HCT116 (cell line): ENCODE data around the gene COA7. TPM values are rescaled to one million over a fixed set of nuclear protein-coding genes. Genes with fewer than 3 reads are reported as not detected.

Experiments used
- ATAC-seq: fragments of 200-7000 bp; cut with Tn5 transposase; 2 replicates; pipeline ENCODE4 v1.9.1; 2020; ENCODE audit warnings: mild to moderate bottlenecking, moderate library complexity
- BruUV-seq: library from RNA; stranded (reverse); fragments of 400-500 nt; replicated peaks from 2 replicates; lab custom pipeline; 2021; lab: Mats Ljungman, UMichigan
- CTCF ChIA-PET: fragments of 300-600 bp; sonication (Branson Sonifier 250); formaldehyde crosslinking; loops from one replicate; lab custom pipeline; 2021; ENCODE audit warnings: antibody characterized with exemption; lab: Charles Lee
- POLR2A ChIA-PET: fragments of 300-600, 350-600 bp; sonication (Branson Sonifier 250); formaldehyde crosslinking; loops from one replicate; lab custom pipeline; 2021; ENCODE audit warnings: antibody characterized with exemption; lab: Charles Lee
- RAD21 ChIA-PET, 2 experiments: fragments of 300-600 bp; sonication (Branson Sonifier 250); formaldehyde crosslinking; loops; one replicate each; lab custom pipeline; 2023; ENCODE audit warnings: low total read pairs in 2 of 2; ENCODE audit not compliant: uncharacterized antibody in 2 of 2, unreplicated experiment in 2 of 2, low non-redundant PET in 1 of 2; lab: Charles Lee
- DNase-seq: peaks from one replicate; pipeline ENCODE4 v3.0.0-alpha.2; 2010; ENCODE audit warnings: low read depth, low spot score
- H2AFZ ChIP-seq: fragments of 200-600 bp; shearing (Covaris generic), sonication (generic); 2 replicates; pipeline ENCODE4 v1.6.1; 2017; ENCODE audit warnings: low read depth, mixed run types, mixed read lengths, antibody characterized with exemption, low read length; ENCODE audit not compliant: poor library complexity, severe bottlenecking
- H3K27ac ChIP-seq: 2 replicates; pipeline ENCODE4 v1.5.1; 2012; ENCODE audit warnings: low read depth, low read length
- H3K27me3 ChIP-seq: fragments of 200-600 bp; sonication (generic); 2 replicates; pipeline ENCODE4 v1.6.1; 2016; ENCODE audit warnings: mixed run types, low read length, mixed read lengths; ENCODE audit not compliant: insufficient read depth
- H3K36me3 ChIP-seq, 2 experiments: fragments of 200-500 bp in 1 of 2; fragments of 200-600 bp in 1 of 2; sonication (Bioruptor generic) in 1 of 2; sonication (generic) in 1 of 2; 2 replicates each; pipeline versions ENCODE4 v1.5.1 to v1.6.1; 2014 to 2016; ENCODE audit warnings: low read length in 2 of 2, inconsistent platforms in 1 of 2, mixed read lengths in 1 of 2, mixed run types in 1 of 2; ENCODE audit not compliant: insufficient read depth in 2 of 2, control insufficient read depth in 1 of 2
- H3K4me1 ChIP-seq, 2 experiments: fragments of 200-600 bp in 1 of 2; sonication (generic) in 1 of 2; 2 replicates each; pipeline versions ENCODE4 v1.5.1 to v1.6.1; 2012 to 2017; ENCODE audit warnings: low read length in 2 of 2, inconsistent platforms in 1 of 2, mild to moderate bottlenecking in 1 of 2, mixed read lengths in 1 of 2, mixed run types in 1 of 2, moderate library complexity in 1 of 2; ENCODE audit not compliant: insufficient read depth in 2 of 2, control insufficient read depth in 1 of 2
- H3K4me2 ChIP-seq: fragments of 200-600 bp; sonication (generic); 2 replicates; pipeline ENCODE4 v1.6.1; 2017; ENCODE audit warnings: mixed run types, low read length, mixed read lengths
- H3K4me3 ChIP-seq, 2 experiments: fragments of 200-600 bp in 1 of 2; sonication (generic) in 1 of 2; replicated peaks in 1 of 2; 2 replicates each; pipeline ENCODE4 v1.5.1; 2011 to 2016; ENCODE audit warnings: low read length in 2 of 2, control low read depth in 1 of 2, low read depth in 1 of 2, mild to moderate bottlenecking in 1 of 2, mixed read lengths in 1 of 2, mixed run types in 1 of 2
- H3K79me2 ChIP-seq: fragments of 200-600 bp; sonication (generic); 2 replicates; pipeline ENCODE4 v1.6.1; 2017; ENCODE audit warnings: mild to moderate bottlenecking, mixed run types, low read length, moderate library complexity, mixed read lengths; ENCODE audit not compliant: insufficient read depth
- H3K9ac ChIP-seq: fragments of 200-600 bp; sonication (generic); 2 replicates; pipeline ENCODE4 v1.6.1; 2016; ENCODE audit warnings: low read length, mixed read lengths
- H3K9me2 ChIP-seq: fragments of 200-600 bp; sonication (generic), shearing (Covaris generic); 2 replicates; pipeline ENCODE4 v1.6.1; 2017; ENCODE audit warnings: mixed run types, mild to moderate bottlenecking, moderate library complexity; ENCODE audit not compliant: insufficient read depth
- H3K9me3 ChIP-seq, 2 experiments: fragments of 200-500 bp in 1 of 2; fragments of 200-600 bp in 1 of 2; sonication (Bioruptor generic) in 1 of 2; sonication (generic) in 1 of 2; 2 replicates each; pipeline ENCODE4 v1.6.1; 2014 to 2017; ENCODE audit warnings: low read length in 2 of 2, mixed read lengths in 2 of 2, inconsistent platforms in 1 of 2, low read depth in 1 of 2, mild to moderate bottlenecking in 1 of 2, mixed run types in 1 of 2, moderate library complexity in 1 of 2; ENCODE audit not compliant: control insufficient read depth in 1 of 2, insufficient read depth in 1 of 2
- H4K20me1 ChIP-seq: fragments of 200-600 bp; sonication (generic), shearing (Covaris generic); 2 replicates; pipeline ENCODE4 v1.6.1; 2017; ENCODE audit warnings: mixed run types, mild to moderate bottlenecking, moderate library complexity; ENCODE audit not compliant: insufficient read depth
- CBX3 ChIP-seq: IDR thresholded peaks from 2 replicates; pipeline ENCODE4 v1.6.1; 2012; ENCODE audit warnings: low read depth
- EGR1 ChIP-seq: IDR thresholded peaks from 2 replicates; pipeline ENCODE4 v1.6.1; 2012; ENCODE audit warnings: low read depth
- EZH2 ChIP-seq: fragments of 200-600 bp; sonication (generic); IDR thresholded peaks from 2 replicates; pipeline ENCODE4 v1.6.1; 2017; ENCODE audit warnings: antibody characterized with exemption, mixed run types
- FOSL1 ChIP-seq: IDR thresholded peaks from 2 replicates; pipeline ENCODE4 v1.6.1; 2012; ENCODE audit warnings: low read depth
- JUND ChIP-seq: IDR thresholded peaks from 2 replicates; pipeline ENCODE4 v1.6.1; 2012
- MAX ChIP-seq: IDR thresholded peaks from 2 replicates; pipeline ENCODE4 v1.6.1; 2012
- POLR2A ChIP-seq: IDR thresholded peaks from 2 replicates; pipeline ENCODE4 v1.7.0; 2011; ENCODE audit warnings: borderline replicate concordance; ENCODE audit not compliant: insufficient read depth, insufficient read length; ENCODE audit errors: extremely low read depth
- POLR2AphosphoS5 ChIP-seq: IDR thresholded peaks from 2 replicates; pipeline ENCODE4 v1.6.1; 2011; ENCODE audit warnings: mild to moderate bottlenecking, low read depth, low read length, moderate library complexity
- RAD21 ChIP-seq: IDR thresholded peaks from 2 replicates; pipeline ENCODE4 v1.6.1; 2012; ENCODE audit warnings: low read depth, mild to moderate bottlenecking
- SP1 ChIP-seq: IDR thresholded peaks from 2 replicates; pipeline ENCODE4 v1.6.1; 2012; ENCODE audit warnings: low read depth
- SRF ChIP-seq: IDR thresholded peaks from 2 replicates; pipeline ENCODE4 v1.6.1; 2012; ENCODE audit warnings: low read depth
- YY1 ChIP-seq: IDR thresholded peaks from 2 replicates; pipeline ENCODE4 v1.6.1; 2011; ENCODE audit warnings: low read length, low read depth, moderate library complexity, mild to moderate bottlenecking; ENCODE audit not compliant: insufficient replicate concordance; ENCODE audit errors: extremely low read depth
- ZBTB33 ChIP-seq: IDR thresholded peaks from 2 replicates; pipeline ENCODE4 v1.6.1; 2011; ENCODE audit warnings: mild to moderate bottlenecking, low read length, moderate library complexity; ENCODE audit not compliant: insufficient replicate concordance; ENCODE audit errors: extremely low read depth
- ZFX ChIP-seq: fragments of 450-650 bp; IDR thresholded peaks from 2 replicates; pipeline ENCODE4 v1.6.1; 2017
- ZNF274 ChIP-seq: fragments of 200-500 bp; sonication (Bioruptor generic); IDR thresholded peaks from 2 replicates; pipeline ENCODE4 v1.6.1; 2014; ENCODE audit warnings: mild to moderate bottlenecking, low read depth, low read length, inconsistent platforms
- intact Hi-C: fragments of 100-400 bp; cut with micrococcal nuclease; formaldehyde crosslinking; loops from 2 replicates; pipeline ENCODE4 v1.10.0; 2022
- total RNA-seq: library from RNA; stranded (reverse); gene quantifications from one replicate; pipeline ENCODE4 v1.2.1, GENCODE V29; 2021; ENCODE audit not compliant: unreplicated experiment
- TF ChIP-seq, protein P1 (sequence below): IDR thresholded peaks from 2 replicates; pipeline ENCODE4 v1.6.1; 2012
- TF ChIP-seq, protein P2 (sequence below): IDR thresholded peaks from 2 replicates; pipeline ENCODE4 v1.6.1; 2012; ENCODE audit warnings: low read depth
- TF ChIP-seq, protein P3 (sequence below), 3 experiments: fragments of 200-600 bp in 1 of 3; sonication (generic) in 1 of 3; IDR thresholded peaks in 2 of 3; conservative IDR thresholded peaks in 1 of 3; 2 replicates each; pipeline ENCODE4 v1.5.1; 2012 to 2017; ENCODE audit warnings: low read depth in 2 of 3, low read length in 2 of 3, antibody characterized with exemption in 1 of 3, borderline replicate concordance in 1 of 3, control low read depth in 1 of 3, mild to moderate bottlenecking in 1 of 3, mixed read lengths in 1 of 3, mixed run types in 1 of 3, moderate library complexity in 1 of 3; ENCODE audit not compliant: insufficient read depth in 1 of 3

COA7 gene
- total RNA-seq, 1 experiment from 2014 or later = 43.6 TPM

- H4K20me1 ChIP-seq = 0 out of 2 replicates have a peak, but pooled peaks cover 5% of the 10 kb centered on the region
- ChIA-PET POLR2A (no interaction called here), RAD21 (no interaction called here)
- no peaks in the 10 kb centered on the region for H3K9me3 ChIP-seq
- H3K36me3 ChIP-seq = peaks cover 12 to 28% of the 10 kb centered on the region in 2 experiments
- no peak overlapping the region for H3K27ac ChIP-seq
- H3K27me3 ChIP-seq = no peaks in the 10 kb centered on the region
- H3K9me2 ChIP-seq = no peaks in the 10 kb centered on the region
- BruUV-seq = no TSS peak
- ATAC-seq = no peak
- H2AFZ ChIP-seq = no peak overlapping the region
- DNase-seq = no peak
- H3K9ac ChIP-seq = no peak overlapping the region
- peaks cover 4 to 20% of the 10 kb centered on the region in 2 experiments; a peak in 3 of 4 replicates for H3K4me1 ChIP-seq
- intact Hi-C loops = no loop called here
- H3K79me2 ChIP-seq = peaks cover 86% of the 10 kb centered on the region
- TF ChIP-seq YY1 (no peak), ZBTB33 (no peak), FOSL1 (no peak), EZH2 (no peak), ZFX (no peak), RAD21 (no peak), POLR2A (no peak), POLR2AphosphoS5 (no peak), ZNF274 (no peak), EGR1 (no peak), SP1 (no peak), SRF (no peak), MAX (no peak), JUND (no peak), CBX3 (no peak)
- TF ChIP-seq, protein P1, sequence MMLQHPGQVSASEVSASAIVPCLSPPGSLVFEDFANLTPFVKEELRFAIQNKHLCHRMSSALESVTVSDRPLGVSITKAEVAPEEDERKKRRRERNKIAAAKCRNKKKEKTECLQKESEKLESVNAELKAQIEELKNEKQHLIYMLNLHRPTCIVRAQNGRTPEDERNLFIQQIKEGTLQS = no peak
- TF ChIP-seq, protein P2, sequence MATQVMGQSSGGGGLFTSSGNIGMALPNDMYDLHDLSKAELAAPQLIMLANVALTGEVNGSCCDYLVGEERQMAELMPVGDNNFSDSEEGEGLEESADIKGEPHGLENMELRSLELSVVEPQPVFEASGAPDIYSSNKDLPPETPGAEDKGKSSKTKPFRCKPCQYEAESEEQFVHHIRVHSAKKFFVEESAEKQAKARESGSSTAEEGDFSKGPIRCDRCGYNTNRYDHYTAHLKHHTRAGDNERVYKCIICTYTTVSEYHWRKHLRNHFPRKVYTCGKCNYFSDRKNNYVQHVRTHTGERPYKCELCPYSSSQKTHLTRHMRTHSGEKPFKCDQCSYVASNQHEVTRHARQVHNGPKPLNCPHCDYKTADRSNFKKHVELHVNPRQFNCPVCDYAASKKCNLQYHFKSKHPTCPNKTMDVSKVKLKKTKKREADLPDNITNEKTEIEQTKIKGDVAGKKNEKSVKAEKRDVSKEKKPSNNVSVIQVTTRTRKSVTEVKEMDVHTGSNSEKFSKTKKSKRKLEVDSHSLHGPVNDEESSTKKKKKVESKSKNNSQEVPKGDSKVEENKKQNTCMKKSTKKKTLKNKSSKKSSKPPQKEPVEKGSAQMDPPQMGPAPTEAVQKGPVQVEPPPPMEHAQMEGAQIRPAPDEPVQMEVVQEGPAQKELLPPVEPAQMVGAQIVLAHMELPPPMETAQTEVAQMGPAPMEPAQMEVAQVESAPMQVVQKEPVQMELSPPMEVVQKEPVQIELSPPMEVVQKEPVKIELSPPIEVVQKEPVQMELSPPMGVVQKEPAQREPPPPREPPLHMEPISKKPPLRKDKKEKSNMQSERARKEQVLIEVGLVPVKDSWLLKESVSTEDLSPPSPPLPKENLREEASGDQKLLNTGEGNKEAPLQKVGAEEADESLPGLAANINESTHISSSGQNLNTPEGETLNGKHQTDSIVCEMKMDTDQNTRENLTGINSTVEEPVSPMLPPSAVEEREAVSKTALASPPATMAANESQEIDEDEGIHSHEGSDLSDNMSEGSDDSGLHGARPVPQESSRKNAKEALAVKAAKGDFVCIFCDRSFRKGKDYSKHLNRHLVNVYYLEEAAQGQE = no peak
- TF ChIP-seq, protein P3, sequence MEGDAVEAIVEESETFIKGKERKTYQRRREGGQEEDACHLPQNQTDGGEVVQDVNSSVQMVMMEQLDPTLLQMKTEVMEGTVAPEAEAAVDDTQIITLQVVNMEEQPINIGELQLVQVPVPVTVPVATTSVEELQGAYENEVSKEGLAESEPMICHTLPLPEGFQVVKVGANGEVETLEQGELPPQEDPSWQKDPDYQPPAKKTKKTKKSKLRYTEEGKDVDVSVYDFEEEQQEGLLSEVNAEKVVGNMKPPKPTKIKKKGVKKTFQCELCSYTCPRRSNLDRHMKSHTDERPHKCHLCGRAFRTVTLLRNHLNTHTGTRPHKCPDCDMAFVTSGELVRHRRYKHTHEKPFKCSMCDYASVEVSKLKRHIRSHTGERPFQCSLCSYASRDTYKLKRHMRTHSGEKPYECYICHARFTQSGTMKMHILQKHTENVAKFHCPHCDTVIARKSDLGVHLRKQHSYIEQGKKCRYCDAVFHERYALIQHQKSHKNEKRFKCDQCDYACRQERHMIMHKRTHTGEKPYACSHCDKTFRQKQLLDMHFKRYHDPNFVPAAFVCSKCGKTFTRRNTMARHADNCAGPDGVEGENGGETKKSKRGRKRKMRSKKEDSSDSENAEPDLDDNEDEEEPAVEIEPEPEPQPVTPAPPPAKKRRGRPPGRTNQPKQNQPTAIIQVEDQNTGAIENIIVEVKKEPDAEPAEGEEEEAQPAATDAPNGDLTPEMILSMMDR (IDR thresholded peaks at IDR 0.05 in 2 of 3, conservative IDR thresholded peaks at IDR 0.05 in 1 of 3; ENCODE audit: borderline replicate concordance in 1 of 3, insufficient read depth in 1 of 3, low read depth in 2 of 3, low read length in 2 of 3) = no peak
- TF ChIP-seq, all 23 proteins: peak for 0
- no peak overlapping the region for H3K4me2 ChIP-seq
- H3K4me3 ChIP-seq = no peak overlapping the region
- CTCF ChIA-PET = no interaction called here
Measured at GRCh38 chr1:52693843-52694242, 4.3 kb downstream of the COA7 start.
